ENCODE results near the gene PRKAR2B. TPM values are rescaled to one million over a fixed set of nuclear protein-coding genes. Genes with fewer than 3 reads are reported as not detected.
A peak's percentile ranks its signal among the peaks of the same experiment; 100 is the strongest.
"Not testable (repeated sequence)": the region's sequence is repeated elsewhere in the genome, so short reads cannot be mapped to it uniquely, and the experiment has no call there.

Gene PRKAR2B
- total RNA-seq, 1 donor from 2014 or later, result 17.8 TPM

GRCh38 chr7:107138696-107139420 is 94.4 kb downstream of the PRKAR2B start:
- DNase-seq (ENCODE audit: low spot score) (no peak), ATAC-seq (no peak)

GRCh38 chr7:107143875-107144274 is 99.4 kb downstream of the PRKAR2B start:
- DNase-seq (ENCODE audit: low spot score); ATAC-seq; intact Hi-C loops (cut with DNase I): not testable (repeated sequence)

More at GRCh38 chr7:107138696-107139420, 94.4 kb downstream of the PRKAR2B start:
- intact Hi-C loops (cut with DNase I), result loop anchor here (1.0 kb wide), 1 partner anchor 14 kb away; no protein-coding TSS in a partner anchor

- no peak for DNase-seq (ENCODE audit: low spot score)
- intact Hi-C loops (cut with DNase I), result no loop called here
- no peak for ATAC-seq
Measured at GRCh38 chr7:107145067-107145838, 100.7 kb downstream of the PRKAR2B start.

DNA sequence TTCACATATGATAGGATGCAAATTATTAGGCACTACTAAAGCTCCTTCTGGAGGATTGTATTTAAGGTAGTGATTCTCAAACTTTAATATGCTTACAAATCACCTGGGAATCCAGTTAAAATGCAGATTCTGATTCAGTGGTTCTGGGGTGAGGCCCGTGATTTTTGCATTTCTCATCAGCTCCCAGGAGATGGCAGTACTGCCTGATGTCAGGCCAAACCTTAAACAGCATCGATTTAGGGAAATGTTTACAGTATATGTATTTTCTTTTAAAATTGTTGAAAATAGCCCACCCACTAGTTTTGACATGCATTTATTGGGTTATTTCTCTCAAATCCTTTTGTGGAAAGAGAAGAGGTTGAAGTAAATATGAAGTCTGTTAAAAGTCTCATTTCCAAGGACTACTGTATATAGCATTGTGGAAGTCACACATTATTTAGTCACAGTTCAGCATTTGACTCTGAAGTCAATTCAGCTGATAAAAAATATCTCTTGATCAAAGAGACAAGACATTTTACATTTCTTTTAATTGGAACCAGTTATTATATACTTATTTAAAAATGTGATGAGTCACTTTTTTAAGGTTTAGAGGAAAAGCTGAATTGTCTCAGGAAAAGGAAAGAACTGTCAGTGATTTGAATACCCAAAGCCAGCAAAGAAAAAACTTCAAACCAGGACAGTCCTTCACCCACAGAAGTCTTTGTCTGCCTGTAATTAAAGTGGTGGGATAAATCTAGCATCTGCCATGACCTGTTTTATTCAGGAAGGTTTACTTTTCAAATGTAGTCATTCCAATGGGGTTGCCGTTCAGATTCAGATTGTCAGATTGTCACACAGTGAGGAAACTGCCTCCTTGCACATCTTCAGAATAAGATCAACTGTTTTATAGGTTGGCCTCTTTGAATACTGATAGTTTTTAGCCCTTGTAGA is 103.2 kb downstream of the PRKAR2B start:
- DNase-seq (ENCODE audit: low spot score) (no peak), ATAC-seq (peak; percentile 75)
- intact Hi-C loops (cut with DNase I), result no loop called here

GRCh38 chr7:107148721-107149120 is 104.2 kb downstream of the PRKAR2B start:
- DNase-seq (ENCODE audit: low spot score) (no peak), ATAC-seq (no peak)
- intact Hi-C loops (cut with DNase I), result no loop called here

- no peak for ATAC-seq
- DNase-seq (ENCODE audit: low spot score), result no peak
- intact Hi-C loops (cut with DNase I), result no loop called here
Measured at GRCh38 chr7:107149863-107150262, 105.4 kb downstream of the PRKAR2B start.

DNA sequence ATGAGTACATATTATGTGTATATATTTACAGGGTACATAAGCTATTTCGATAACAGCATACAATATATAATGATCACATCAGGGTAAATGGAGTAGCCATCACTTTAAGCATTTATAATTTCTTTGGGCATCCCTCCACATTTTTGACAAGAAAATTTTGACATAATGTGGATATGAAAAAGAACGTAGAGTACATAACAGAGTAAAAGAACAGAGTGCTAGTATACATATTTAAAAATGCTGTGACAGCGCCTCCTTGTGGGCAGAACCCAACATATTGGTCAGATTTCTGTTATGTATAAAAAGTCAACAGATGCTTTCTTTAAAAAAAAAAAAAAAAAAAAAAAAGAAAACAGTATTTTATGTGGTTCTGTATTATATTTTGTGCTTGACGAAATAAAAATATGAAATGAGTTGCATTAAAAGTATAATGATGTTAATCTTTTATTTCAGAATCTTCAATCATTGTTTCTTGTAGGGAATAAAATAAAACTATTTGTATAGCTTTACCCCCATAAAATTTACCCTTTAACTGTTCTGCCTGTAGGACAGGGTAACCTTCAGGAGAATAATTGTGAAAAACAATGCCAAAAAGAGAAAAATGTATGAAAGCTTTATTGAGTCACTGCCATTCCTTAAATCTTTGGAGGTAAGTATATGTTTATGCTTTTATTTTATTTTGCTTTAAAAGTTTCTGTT is 106.0 kb downstream of the PRKAR2B start:
- ATAC-seq (peak; percentile 87), DNase-seq (ENCODE audit: low spot score) (peak; percentile 88)
- intact Hi-C loops (cut with DNase I), result no loop called here

GRCh38 chr7:107151538-107151937 is 107.0 kb downstream of the PRKAR2B start:
- DNase-seq (ENCODE audit: low spot score) (no peak), ATAC-seq (no peak)
- intact Hi-C loops (cut with DNase I), result no loop called here

- ATAC-seq (no peak), DNase-seq (ENCODE audit: low spot score) (no peak)
- intact Hi-C loops (cut with DNase I), result no loop called here
Measured at GRCh38 chr7:107152011-107152410, 107.5 kb downstream of the PRKAR2B start.

DNA sequence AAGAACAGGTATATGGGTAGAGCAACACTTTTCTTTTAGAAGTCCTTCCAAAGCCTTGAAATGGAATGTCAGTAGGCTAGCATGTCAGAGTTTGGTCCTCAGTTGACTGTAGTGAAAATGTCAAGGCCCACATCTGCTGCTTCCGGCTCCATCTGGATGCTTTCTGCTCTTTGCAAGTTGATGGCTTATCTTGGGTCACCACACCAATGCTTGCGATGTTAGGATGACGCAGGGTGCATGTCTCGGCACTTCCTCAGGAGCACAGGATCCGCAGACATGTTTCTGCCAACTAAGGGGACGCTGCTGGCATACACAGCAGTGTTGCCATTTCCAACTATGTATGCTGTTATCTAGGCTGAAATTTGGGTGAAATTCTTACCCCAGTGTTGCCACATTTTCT is 110.3 kb downstream of the PRKAR2B start:
- ATAC-seq (no peak), DNase-seq (ENCODE audit: low spot score) (no peak)
- intact Hi-C loops (cut with DNase I), result no loop called here

- intact Hi-C loops (cut with DNase I); DNase-seq (ENCODE audit: low spot score); ATAC-seq: not testable (repeated sequence)
Measured at GRCh38 chr7:107155726-107156125, 111.2 kb downstream of the PRKAR2B start.

DNA sequence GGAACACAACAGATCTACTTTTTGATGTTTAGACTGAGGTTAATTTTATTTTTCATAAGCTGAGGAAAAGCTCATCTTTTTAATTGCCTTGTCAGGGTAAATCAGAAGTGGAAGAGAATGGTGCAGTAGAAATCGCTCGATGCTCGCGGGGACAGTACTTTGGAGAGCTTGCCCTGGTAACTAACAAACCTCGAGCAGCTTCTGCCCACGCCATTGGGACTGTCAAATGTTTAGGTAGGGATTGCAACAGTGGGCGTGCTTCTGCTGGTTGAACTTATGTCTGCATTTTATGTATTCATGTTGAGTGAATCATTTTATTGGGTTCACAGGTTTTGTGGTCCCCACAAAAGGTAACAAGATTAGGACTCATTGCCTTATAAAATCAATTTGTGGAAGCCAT is 112.6 kb downstream of the PRKAR2B start:
- DNase-seq (ENCODE audit: low spot score) (no peak), ATAC-seq (no peak)
- intact Hi-C loops (cut with DNase I), result no loop called here

DNA sequence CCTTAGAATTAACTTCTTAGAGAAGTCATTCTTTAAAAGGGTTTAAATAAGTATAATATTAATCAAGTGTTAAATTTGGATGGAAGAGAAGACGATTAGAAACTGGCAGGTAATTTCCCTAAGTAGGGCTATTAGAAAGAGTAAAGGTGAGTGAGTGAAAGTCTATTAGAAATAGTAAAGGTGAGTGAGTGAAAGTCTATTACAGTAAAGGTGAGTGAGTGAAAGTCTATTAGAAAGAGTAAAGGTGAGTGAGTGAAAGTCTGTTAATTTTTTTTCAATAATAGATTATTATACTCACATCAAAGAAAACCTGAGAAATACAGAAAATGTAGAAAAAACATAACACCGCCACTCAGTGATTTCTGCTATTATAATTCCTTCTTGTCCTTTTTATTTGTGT is 113.5 kb downstream of the PRKAR2B start:
- ATAC-seq, result no peak
- intact Hi-C loops (cut with DNase I), result no loop called here
- no peak for DNase-seq (ENCODE audit: low spot score)

- ATAC-seq (no peak), DNase-seq (ENCODE audit: low spot score) (no peak)
- intact Hi-C loops (cut with DNase I), result no loop called here
Measured at GRCh38 chr7:107160389-107160788, 115.9 kb downstream of the PRKAR2B start.

- ATAC-seq (no peak), DNase-seq (ENCODE audit: low spot score) (no peak)
- intact Hi-C loops (cut with DNase I), result no loop called here
Measured at GRCh38 chr7:107161415-107161814, 116.9 kb downstream of the PRKAR2B start.

- ATAC-seq (no peak), DNase-seq (ENCODE audit: low spot score) (no peak)
- intact Hi-C loops (cut with DNase I), result no loop called here
Measured at GRCh38 chr7:107162475-107162874, 118.0 kb downstream of the PRKAR2B start.

DNA sequence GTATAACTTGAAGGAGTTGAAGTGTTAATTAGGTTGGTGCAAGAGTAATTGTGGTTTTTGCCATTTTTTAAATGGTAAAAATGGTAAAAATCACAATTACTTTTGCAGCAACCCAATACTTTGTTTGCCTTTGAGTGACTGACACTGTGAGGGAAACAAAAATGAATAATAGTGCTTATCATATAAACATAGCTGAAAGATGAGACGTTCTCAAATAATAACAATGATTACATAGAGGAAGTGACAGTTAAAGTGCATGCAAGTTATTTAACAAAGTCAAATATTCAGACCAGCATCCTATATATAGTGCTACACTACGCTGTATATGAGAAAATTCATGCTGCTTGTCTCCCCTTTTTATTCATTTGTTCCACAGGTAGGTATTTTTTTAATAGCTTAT is 119.6 kb downstream of the PRKAR2B start:
- no peak for ATAC-seq
- DNase-seq (ENCODE audit: low spot score), result no peak
- intact Hi-C loops (cut with DNase I), result no loop called here

- intact Hi-C loops (cut with DNase I), result no loop called here
- no peak for ATAC-seq
- no peak for DNase-seq (ENCODE audit: low spot score)
Measured at GRCh38 chr7:107165341-107165740, 120.8 kb downstream of the PRKAR2B start.

Measured in sciatic nerve (tissue), 2 donors.